Cardiac muscle cell (in vitro differentiated cells and primary cell): ENCODE data around the gene EMX1. TPM values are rescaled to one million over a fixed set of nuclear protein-coding genes. Genes with fewer than 3 reads are reported as not detected.

Experiments used
- DNase-seq, 2 donors: peaks; one replicate each; pipeline versions ENCODE4 v3.0.0 to v3.0.0-alpha.2; 2010 to 2017; ENCODE audit warnings: low read depth in 1 of 2, low spot score in 1 of 2
- H3K27ac ChIP-seq: fragments of 200-600 bp; sonication (generic); 2 replicates; pipeline ENCODE4 v1.5.1; 2016
- H3K27me3 ChIP-seq: fragments of 200-600 bp; sonication (generic); 2 replicates; pipeline ENCODE4 v1.6.0; 2016; ENCODE audit warnings: control low read depth
- H3K36me3 ChIP-seq: fragments of 200-600 bp; sonication (generic); 2 replicates; pipeline ENCODE4 v1.5.1; 2016; ENCODE audit warnings: control low read depth
- H3K4me1 ChIP-seq: fragments of 200-600 bp; sonication (generic); 2 replicates; pipeline ENCODE4 v1.8.1; 2017; ENCODE audit warnings: low read depth, mild to moderate bottlenecking, mixed run types
- H3K4me3 ChIP-seq: fragments of 200-600 bp; sonication (generic); 2 replicates; pipeline ENCODE4 v1.5.1; 2016; ENCODE audit warnings: mild to moderate bottlenecking
- H3K9me3 ChIP-seq: fragments of 200-600 bp; sonication (generic); 2 replicates; pipeline ENCODE4 v1.5.1; 2017; ENCODE audit warnings: low read depth, mild to moderate bottlenecking, control low read depth
- CTCF ChIP-seq: IDR thresholded peaks from 2 replicates; pipeline ENCODE4 v1.5.1; 2012; ENCODE audit warnings: low read depth, mild to moderate bottlenecking, low read length
- polyA plus RNA-seq: library from polyadenylated mRNA; unstranded; fragments of >200 nt; fragmentation: Nextera tagmentation; extraction: Ambion mirVana; gene quantifications from 2 replicates; pipeline ENCODE4 v1.2.1, GENCODE V29; 2016
- total RNA-seq: library from RNA; depleted of rRNA; stranded (reverse); fragments of >200 nt; gene quantifications from 2 replicates; pipeline ENCODE4 v1.2.3, GENCODE V29; 2016

EMX1 gene
- total and polyA plus RNA-seq, 2 experiments from 2014 or later, result 0.24 TPM; not detected in 1

- H3K4me3 ChIP-seq, result no peak overlapping the region
- H3K4me1 ChIP-seq, result no peaks in the 10 kb centered on the region
- no peaks in the 10 kb centered on the region for H3K36me3 ChIP-seq
- no peak for TF ChIP-seq CTCF
- H3K27me3 ChIP-seq, result peaks cover 65% of the 10 kb centered on the region
- DNase-seq, result no peak
- no peak overlapping the region for H3K27ac ChIP-seq
- H3K9me3 ChIP-seq, result no peaks in the 10 kb centered on the region
Observed at GRCh38 chr2:72949642-72950041, 32.3 kb downstream of the EMX1 start.

GRCh38 chr2:72950558-72951255, 33.4 kb downstream of the EMX1 start:
- Histone ChIP-seq H3K9me3 (no peaks in the 10 kb centered on the region), H3K36me3 (no peaks in the 10 kb centered on the region), H3K27ac (no peak overlapping the region), H3K27me3 (peaks cover 63% of the 10 kb centered on the region), H3K4me3 (no peak overlapping the region), H3K4me1 (no peaks in the 10 kb centered on the region)
- no peak for TF ChIP-seq CTCF
- no peak for DNase-seq

GRCh38 chr2:72951303-72952095, 34.2 kb downstream of the EMX1 start:
- Histone ChIP-seq H3K36me3 (no peaks in the 10 kb centered on the region), H3K4me3 (no peak overlapping the region), H3K9me3 (no peaks in the 10 kb centered on the region), H3K27me3 (peaks cover 64% of the 10 kb centered on the region), H3K27ac (no peak overlapping the region), H3K4me1 (no peaks in the 10 kb centered on the region)
- DNase-seq, result no peak
- TF ChIP-seq CTCF, result no peak

GRCh38 chr2:72952110-72952823, 34.9 kb downstream of the EMX1 start:
- no peaks in the 10 kb centered on the region for H3K4me1 ChIP-seq
- H3K4me3 ChIP-seq, result no peak overlapping the region
- no peak overlapping the region for H3K27ac ChIP-seq
- H3K27me3 ChIP-seq, result peaks cover 65% of the 10 kb centered on the region
- no peak for DNase-seq
- H3K36me3 ChIP-seq, result no peaks in the 10 kb centered on the region
- no peak for TF ChIP-seq CTCF
- no peaks in the 10 kb centered on the region for H3K9me3 ChIP-seq

GRCh38 chr2:72952961-72953360, 35.6 kb downstream of the EMX1 start:
- no peak overlapping the region for H3K27ac ChIP-seq
- H3K36me3 ChIP-seq, result no peaks in the 10 kb centered on the region
- no peaks in the 10 kb centered on the region for H3K4me1 ChIP-seq
- DNase-seq, result no peak
- H3K27me3 ChIP-seq, result peaks cover 65% of the 10 kb centered on the region
- no peaks in the 10 kb centered on the region for H3K9me3 ChIP-seq
- no peak for TF ChIP-seq CTCF
- H3K4me3 ChIP-seq, result no peak overlapping the region
